Stimulated activated naive CD4-positive, alpha-beta T cell treated with Interleukin-2 at 50 U/mL for 16 hours (primary cell): ENCODE results near the gene C19orf85.
"Not testable (repeated sequence)": the region's sequence is repeated elsewhere in the genome, so short reads cannot be mapped to it uniquely, and the experiment has no call there.

Experiments used
- DNase-seq: peaks from one replicate; lab custom pipeline; 2025; lab: John Stamatoyannopoulos, UW

The C19orf85 gene

GRCh38 chr19:55457683-55458457 is 6.7 kb downstream of the C19orf85 start:
- no peak for DNase-seq

DNA sequence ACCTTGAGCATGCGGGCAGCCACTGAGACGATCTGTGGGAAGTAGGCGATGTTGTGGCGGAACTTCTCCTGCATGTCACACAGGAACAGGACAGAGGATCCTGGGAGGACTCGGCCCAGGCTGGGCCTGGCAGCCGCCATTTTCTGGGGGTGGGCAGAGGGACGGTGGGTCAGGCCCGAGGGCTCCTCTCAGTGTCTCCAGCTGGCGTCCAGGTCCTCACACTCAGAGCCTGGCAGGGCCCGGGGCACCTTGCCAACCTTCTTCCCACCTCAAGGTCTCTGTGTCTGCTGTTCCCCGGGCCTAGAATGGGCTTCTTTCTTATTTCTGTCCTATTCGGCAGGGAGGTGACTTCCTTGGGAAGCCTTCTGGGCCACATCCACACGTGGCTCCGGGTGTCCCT is 8.2 kb downstream of the C19orf85 start:
- no peak for DNase-seq

DNA sequence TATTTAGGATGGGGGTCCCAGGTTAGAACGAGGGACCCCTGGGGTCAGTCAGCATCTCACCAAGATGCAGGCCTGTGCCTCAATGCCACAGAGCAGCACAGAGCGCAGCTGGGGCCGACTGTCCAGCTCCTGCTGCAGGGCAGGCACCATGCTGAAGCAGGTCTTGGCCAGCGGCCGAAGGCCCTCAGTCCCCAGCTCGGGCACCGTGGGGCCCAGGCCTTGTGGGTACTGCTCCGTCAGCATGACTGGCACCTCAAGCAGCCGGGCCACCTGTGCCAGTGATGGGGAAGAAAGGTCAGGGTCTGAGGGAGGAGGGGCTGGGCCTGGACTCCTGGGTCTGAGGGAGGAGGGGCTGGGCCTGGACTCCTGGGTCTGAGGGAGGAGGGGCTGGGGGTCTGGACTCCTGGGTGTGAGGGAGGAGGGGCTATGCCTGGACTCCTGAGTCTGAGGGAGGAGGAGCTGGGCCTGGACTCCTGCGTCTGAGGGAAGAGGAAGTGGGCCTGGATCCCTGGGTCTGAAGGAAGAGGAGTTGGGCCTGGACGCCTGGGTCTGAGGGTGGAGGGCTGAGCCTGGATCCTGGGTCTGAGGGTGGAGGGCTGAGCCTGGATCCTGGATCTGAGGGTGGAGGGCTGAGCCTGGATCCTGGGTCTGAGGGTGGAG is 8.8 kb downstream of the C19orf85 start:
- DNase-seq = no peak

DNA sequence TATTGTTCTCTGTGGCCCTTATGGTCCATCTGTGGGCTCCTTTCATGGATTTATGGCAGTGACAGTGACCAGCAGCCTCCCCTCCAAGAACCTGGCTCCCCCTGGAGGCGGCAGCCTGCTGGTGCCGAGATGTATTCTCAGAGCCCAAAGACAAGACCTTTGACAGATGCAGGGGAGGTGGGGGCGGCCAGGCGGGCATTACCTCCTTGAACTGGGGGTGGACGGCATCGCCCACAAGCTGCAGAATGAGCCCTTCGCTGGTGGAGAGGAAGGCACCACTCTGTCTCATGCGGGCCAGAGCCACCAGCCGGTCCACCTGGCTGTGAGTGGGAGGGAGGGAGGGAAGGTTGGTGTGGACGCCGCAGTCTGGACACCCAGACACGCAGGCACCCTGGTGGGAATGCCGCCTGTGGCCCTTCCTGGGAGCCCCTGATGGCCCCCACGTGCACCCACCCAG is 9.7 kb downstream of the C19orf85 start:
- DNase-seq = peak; percentile 5

DNA sequence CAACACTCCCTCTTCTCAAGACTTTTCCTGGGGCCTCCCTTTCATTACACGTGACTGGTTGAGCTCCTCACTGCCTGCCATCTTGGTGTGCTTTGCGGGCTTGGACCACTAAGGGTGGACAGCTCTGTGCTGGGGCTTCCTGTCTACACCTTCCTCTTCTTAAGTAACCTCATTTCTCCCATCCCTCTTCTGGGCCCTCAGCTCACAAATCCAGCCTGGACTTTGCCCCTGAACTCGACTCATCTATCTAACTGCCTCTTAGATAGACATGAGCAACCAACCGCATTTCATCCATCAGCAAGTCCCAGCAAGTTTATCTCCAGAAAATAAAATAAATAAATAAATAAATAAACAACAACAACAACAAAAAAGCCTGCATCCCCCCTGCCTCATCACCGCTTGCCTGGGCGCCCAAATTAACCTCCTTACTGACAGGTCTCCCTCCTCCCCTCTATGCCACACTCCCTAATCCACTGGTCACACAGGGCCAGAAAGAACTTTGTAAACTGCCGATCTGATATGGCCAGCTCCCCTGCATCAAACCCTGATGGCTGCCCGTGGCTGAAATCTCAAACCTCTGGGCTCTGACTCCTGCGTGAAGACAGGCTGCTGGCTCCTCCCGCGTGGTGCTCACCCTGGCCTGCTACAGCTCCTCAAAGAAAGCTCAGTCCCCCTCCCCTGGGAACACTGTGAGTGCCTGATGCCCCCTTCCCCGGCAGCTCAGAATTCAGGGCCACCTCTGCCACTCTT is 10.9 kb downstream of the C19orf85 start:
- no peak for DNase-seq

- DNase-seq = no peak
These were observed 11.7 kb downstream of the C19orf85 start for GRCh38 chr19:55452749-55453346.

DNA sequence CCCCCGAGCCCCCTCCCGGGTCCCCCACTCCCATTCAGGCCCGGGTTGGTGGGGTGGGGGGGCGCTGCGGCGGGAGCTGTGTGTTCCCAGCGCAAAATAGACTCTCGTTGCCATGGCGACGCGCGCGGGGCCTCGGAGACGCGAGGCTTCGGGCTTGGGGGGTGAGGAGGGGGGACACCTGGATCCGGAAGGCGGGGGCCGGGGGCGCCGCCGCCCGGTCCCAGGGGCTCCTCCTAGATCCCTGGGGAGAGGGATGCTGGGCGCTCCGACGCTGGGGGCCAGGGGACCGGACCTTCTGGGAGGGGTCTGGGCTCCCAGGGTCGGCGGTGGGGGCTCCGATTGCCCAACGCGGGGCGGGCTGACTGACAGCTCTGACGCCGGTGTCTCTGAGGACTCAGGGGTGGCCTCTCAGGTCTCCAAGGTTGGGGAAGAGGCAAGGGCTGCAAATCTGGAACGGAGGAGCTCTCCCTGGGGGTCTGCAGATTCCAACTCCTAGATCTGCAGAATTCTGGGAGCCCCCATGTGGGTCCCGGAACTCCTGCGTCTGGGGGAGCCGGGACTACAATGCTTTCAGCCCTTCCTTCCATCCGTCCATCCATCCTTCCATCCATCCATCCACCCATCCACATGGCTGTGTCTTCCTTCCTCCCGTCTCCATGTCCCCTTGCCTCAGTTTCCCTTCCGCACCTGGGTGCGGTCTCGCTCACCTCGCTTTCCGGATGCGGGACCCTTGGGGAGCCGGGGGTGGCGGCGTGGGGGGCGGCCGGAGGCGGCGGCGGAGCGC is 12.4 kb downstream of the C19orf85 start:
- no peak for DNase-seq

DNA sequence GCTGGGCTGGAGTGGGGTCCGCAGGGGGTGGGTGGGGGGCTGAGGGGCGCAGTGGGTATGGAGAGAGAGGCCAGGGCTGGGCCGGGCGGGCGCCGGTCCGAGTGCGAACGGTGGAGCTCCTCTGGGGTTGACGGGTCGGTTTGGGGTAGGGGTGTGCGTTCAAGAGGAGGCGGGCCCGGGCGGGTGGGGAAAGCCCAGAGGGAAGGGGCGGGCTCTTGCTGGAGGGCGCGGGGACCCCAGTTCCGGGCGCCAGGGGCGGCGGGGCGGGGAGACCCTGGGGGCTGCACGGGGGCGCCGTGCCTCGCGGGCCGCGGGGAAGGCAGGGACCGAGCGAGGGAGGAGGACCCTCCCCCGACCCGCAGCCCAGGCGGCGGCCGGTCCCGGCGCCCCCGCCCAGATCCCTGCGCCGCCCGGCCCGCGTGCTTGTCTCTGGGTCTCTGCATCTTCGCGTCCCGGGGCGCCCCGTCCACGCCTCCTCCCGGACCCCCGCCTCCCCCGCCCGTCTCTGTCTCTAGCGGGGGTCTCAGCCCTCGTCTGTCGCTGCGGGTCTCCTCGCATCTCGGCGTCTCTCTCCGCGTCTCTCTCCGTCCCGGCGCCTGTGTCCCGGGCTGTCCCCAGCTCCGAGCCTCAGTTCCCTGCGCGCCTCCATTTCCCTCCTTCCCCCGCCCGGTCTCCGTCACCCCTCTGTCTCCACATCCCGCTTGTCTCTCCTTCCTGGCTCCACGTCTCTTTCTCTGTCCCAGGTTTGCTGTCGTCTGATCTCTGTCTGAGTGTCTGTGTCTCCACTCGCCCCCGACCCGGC is 13.2 kb downstream of the C19orf85 start:
- DNase-seq = no peak

DNA sequence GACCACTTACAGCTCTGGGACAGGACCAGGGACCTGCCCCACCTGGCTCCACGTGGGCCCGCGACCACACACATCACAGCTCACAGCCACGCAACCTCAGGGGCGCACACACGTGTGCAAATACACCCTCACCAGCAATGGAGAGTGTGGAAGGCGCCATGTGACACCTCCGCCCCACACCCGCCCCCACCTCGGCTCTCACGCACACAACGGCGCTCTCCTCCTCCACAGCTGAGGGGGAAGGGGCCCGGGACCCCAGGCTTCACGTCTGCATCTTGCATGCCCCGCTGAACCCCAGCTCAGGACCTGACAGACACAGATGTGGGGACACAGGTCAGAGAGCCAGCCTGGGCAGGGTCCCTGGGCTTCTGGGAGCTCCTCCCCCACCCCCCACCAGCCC is 15.1 kb downstream of the C19orf85 start:
- DNase-seq = no peak

DNA sequence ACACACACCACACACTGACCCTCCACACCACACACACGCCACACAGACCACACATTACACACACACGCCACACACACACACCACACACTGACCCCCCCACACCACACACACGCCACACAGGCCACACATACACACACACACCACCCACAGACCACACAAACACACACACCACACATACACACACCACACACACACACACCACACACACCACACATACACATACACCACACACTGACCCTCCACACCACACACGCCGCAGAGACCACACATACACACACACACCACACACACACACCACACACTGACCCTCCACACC is 16.4 kb downstream of the C19orf85 start:
- DNase-seq = not testable (repeated sequence)

GRCh38 chr19:55447421-55448174 is 17.0 kb downstream of the C19orf85 start:
- DNase-seq = no peak

DNA sequence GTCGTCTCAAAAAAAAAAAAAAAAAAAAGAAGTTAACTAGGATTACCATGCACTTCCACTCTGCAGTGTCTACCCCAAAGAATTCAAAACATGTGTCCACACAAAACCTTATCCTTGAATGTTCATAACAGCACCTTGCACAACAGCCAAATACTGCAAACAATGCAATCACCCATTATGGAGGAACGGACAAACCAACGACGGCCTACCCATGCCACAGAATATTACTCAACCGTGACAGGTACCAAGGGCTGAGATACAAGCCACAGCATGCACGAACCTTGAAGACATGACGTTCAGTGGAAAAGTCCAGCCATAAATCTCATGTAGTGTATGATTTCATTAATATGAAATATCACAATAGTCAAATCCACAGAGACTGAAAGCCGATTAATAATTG is 18.5 kb downstream of the C19orf85 start:
- DNase-seq = no peak

- DNase-seq = no peak
These were observed 19.9 kb downstream of the C19orf85 start for GRCh38 chr19:55444646-55445045.

DNA sequence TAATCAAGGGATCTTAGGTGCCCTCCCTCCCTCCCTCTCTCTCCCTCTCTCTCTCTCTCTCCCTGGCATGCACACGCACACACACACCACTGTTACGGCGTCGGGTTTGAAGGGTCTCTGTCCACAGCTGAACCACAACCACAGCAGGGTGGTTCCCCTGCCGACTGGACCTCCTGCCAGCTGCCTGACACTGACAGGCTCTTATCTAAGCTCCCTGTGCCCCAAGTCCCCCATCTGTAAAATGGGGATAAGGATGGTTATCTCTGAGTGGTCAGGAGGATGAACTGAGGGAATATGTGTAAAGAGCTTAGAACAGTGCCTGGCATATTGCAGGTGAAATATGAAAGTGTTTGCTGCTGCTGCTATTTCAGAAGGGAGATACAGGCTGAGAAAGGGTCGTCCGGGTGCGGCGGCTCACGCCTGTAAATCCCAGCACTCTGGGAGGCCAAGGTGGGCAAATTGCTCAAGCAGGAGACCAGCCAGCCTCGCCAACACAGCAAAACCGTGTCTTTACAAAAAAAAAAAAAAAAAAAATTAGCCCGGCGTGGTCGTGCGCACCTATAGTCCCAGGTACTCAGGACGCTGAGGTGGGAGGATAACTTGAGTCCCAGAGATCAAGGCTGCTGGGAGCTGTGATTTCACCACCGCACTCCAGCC is 20.6 kb downstream of the C19orf85 start:
- no peak for DNase-seq

DNA sequence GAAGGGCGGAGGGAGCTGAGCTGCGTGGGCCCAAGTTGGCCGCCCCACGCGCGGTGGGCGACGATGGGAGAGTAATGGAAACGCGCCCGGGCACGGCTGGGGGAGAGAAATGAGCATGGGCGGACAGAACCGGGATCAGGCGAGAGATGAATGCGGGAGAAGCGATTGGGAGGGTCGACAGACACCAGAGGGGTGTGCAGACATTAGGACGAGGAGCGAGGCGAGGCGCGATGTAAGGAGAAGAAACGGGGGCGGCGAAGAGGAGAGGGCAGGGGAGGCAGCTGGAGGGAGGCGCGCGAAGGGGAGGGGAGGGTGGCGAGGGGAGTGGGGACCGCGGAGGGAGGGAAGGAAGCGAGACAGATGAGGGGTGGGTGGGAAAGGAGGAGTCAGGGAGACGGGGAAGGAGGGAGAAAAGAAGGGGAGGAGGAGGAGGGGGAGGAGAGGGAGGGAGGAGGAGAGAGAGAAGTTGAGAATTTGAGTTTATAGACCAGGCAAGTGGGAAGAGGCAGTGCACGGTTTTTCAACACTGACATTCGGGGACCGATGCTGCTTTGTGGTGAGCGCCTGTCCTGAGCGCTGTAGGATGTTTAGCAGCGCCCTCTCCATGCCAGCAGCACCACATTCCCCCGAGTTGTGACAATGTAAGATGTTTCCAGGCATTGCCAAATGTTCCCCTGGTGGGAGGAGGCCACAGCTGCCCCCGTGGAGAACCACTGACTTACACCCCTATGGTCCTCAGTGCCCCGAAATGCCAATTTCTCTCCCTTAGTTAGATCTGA is 21.3 kb downstream of the C19orf85 start, which contains the start of gene SHISA7:
Gene SHISA7, minus strand, starts transcription at position 256 of the 779 bp plus-strand sequence. CDS start 437 bp downstream, outside the sequence.
- DNase-seq = no peak

GRCh38 chr19:55442372-55442961 is 22.1 kb downstream of the C19orf85 start:
- DNase-seq = peak; percentile 5

DNA sequence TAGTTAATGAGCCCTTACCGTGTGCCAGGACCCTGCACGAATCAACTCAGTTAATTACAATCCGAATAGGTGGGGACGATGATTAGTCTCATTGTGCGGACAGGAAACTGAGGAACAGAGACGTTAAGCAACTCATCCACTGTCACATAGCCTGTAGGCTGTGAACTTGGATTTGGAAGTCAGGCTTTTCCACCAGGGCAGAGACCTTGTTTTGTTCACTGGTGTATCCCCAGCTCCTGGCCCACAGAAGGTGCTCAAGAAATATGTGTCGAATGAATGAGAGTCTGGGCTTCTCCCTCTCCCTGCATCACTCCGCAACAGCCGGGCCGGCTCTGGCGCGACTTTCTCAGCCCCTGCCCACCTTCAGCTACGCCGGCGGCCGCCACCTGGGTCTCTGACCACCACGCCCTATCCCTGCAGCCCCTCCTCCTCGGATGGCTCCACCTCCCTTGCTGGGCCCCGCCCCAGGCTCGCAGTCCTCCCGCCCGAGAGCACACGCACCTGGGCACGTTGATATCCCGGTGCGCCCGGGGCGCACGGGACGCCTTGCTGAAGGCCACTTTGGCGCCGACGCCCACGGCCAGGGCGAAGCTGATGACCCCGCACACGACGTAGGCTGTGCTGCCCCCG is 22.7 kb downstream of the C19orf85 start:
- no peak for DNase-seq

DNA sequence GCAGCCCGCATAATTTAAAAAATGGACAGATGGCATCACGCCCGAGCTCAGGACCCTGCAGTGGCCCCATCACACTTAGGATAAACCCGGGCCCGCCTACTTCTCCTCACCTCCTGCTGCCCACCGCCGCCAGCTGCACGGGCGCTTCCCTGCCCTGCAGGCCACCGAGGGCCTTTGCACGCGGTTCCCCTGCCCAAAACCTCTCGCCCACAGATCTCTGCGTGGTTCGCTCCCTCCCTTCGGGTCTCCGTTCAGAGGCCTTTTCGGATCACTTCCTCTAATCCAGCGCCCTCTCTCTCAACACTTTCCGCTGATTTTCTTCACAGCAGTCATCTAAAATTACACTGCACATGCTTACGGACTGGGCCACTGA is 23.2 kb downstream of the C19orf85 start:
- no peak for DNase-seq
